ENCODE results near the gene CSTPP1. TPM values are rescaled to one million over a fixed set of nuclear protein-coding genes. Genes with fewer than 3 reads are reported as not detected.

Gene CSTPP1
- total RNA-seq, 1 donor from 2014 or later = 31.5 TPM

DNA sequence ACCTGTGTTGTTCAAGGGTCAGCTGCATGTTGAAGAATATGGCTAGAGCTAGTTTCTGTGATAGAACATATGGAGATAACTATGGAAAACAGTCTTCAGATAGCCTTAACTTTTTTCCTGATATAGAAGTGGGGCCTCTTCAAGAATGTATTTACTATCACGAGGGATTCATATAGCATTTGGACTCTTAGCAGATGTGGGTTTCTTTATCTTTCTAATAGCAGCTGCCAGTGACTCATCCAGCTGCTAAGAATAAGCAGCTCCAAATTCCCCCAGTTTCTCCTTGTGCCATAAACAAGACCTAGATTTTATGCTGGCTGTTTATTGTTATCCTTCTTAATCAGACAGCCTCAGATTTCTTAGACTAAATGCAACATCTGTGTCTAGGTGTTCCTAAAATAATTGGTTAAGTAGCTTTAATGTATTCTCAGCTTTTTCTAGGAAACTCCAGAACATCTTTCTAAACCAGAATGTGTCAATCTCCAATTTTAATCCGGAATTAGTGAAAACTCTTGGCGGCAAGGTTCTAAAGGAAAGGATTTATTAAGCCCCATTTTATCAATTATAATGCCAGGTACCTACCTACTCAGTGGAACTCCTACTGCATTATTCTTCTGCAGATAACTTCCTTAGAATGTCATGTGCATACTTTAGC lies 119.8 kb downstream of the CSTPP1 start:
- no peak overlapping the region for H3K4me3 ChIP-seq (ENCODE audit: low read depth, low read length)
- peak; percentile 4 for DNase-seq (ENCODE audit: low read depth)
- H3K27me3 ChIP-seq (ENCODE audit: control insufficient read depth, insufficient read depth, low read length) = no peaks in the 10 kb centered on the region
- TF ChIP-seq, protein P1, sequence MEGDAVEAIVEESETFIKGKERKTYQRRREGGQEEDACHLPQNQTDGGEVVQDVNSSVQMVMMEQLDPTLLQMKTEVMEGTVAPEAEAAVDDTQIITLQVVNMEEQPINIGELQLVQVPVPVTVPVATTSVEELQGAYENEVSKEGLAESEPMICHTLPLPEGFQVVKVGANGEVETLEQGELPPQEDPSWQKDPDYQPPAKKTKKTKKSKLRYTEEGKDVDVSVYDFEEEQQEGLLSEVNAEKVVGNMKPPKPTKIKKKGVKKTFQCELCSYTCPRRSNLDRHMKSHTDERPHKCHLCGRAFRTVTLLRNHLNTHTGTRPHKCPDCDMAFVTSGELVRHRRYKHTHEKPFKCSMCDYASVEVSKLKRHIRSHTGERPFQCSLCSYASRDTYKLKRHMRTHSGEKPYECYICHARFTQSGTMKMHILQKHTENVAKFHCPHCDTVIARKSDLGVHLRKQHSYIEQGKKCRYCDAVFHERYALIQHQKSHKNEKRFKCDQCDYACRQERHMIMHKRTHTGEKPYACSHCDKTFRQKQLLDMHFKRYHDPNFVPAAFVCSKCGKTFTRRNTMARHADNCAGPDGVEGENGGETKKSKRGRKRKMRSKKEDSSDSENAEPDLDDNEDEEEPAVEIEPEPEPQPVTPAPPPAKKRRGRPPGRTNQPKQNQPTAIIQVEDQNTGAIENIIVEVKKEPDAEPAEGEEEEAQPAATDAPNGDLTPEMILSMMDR (IDR thresholded peaks at IDR 0.05; ENCODE audit: insufficient read depth, low read length, poor library complexity, severe bottlenecking) = no peak
- no peaks in the 10 kb centered on the region for H3K36me3 ChIP-seq (ENCODE audit: control insufficient read depth, insufficient read depth, low read length)

DNA sequence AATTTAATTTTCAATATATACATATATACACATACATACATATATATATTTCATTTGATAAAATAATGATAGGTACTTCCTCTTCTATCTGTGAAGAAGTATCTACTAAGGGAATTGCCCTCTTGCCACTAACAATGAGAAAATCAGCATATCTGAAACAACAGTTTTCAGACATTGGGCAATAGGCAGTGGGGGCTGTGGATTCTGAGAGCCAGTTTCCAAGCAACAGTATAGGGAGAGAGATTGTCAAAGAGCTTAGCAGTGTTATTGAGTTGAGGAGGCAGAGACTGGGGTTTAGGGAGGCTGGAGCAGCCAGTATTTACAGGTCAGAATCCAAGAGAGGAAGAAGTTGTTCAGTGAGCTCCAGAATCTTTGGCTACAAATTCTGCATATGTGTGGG lies 120.8 kb downstream of the CSTPP1 start:
- DNase-seq (ENCODE audit: low read depth) = no peak
- Histone ChIP-seq H3K36me3 (ENCODE audit: control insufficient read depth, insufficient read depth, low read length) (no peaks in the 10 kb centered on the region), H3K27me3 (ENCODE audit: control insufficient read depth, insufficient read depth, low read length) (no peaks in the 10 kb centered on the region), H3K4me3 (ENCODE audit: low read depth, low read length) (no peak overlapping the region)
- TF ChIP-seq, protein P1 (IDR thresholded peaks at IDR 0.05; ENCODE audit: insufficient read depth, low read length, poor library complexity, severe bottlenecking) = no peak

DNA sequence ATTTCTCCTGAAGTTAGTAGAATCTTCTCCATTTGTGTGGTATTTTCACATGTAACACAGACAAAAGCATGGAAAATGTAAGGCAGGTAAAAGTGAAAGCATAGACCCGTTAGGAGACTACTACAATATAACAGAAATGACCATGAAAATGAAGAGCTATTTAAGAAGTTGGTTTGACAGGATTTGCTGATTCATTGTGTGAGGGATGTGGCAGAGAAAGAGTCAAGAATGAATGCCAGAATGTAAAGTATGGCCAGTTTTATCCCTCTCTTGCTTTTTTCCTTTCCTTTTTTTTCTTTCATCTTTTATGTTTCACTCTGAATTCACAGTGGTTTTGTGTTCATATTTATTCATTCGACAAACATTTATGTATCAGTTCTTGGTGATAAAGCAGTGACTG lies 124.2 kb downstream of the CSTPP1 start:
- no peaks in the 10 kb centered on the region for H3K36me3 ChIP-seq (ENCODE audit: control insufficient read depth, insufficient read depth, low read length)
- no peaks in the 10 kb centered on the region for H3K27me3 ChIP-seq (ENCODE audit: control insufficient read depth, insufficient read depth, low read length)
- H3K4me3 ChIP-seq (ENCODE audit: low read depth, low read length) = no peak overlapping the region
- TF ChIP-seq, protein P1 (IDR thresholded peaks at IDR 0.05; ENCODE audit: insufficient read depth, low read length, poor library complexity, severe bottlenecking) = no peak
- DNase-seq (ENCODE audit: low read depth) = no peak

DNA sequence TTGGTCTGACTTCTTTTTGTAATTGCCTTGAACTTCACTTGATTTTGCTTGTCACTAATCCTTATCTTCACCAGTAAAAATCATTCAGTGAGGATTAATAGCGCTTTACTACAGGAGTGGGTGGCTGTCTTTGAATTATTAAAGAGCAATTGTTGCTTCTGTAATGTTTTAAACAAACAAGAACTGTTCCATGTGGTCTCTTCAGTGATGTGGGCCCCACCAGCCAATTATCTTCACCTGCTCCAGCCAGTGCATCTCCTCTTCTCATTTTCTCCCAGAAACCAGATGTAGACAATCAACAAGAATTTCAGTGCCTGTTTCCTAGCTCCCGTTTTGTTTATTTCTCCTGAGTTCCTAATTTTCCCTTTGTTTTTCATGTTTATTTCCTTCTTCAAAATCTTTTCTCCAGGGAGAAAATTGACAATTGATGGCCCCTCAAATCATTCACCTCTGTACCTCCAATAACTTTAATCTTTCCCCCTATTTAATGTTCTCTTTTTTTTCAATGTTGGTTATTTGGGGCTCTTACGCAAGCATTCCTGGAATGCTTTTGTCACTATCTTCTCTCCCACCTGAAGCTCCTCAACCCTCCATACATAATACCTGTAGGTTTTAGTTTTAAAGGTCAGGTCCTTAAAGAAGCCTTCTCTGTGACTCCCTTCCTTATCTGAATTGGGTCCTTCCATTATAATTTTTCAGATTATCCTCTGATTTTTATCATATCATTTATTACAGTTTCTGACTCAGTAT lies 125.0 kb downstream of the CSTPP1 start:
- H3K4me3 ChIP-seq (ENCODE audit: low read depth, low read length) = no peak overlapping the region
- H3K36me3 ChIP-seq (ENCODE audit: control insufficient read depth, insufficient read depth, low read length) = no peaks in the 10 kb centered on the region
- TF ChIP-seq, protein P1 (IDR thresholded peaks at IDR 0.05; ENCODE audit: insufficient read depth, low read length, poor library complexity, severe bottlenecking) = no peak
- H3K27me3 ChIP-seq (ENCODE audit: control insufficient read depth, insufficient read depth, low read length) = no peaks in the 10 kb centered on the region
- DNase-seq (ENCODE audit: low read depth) = no peak

DNA sequence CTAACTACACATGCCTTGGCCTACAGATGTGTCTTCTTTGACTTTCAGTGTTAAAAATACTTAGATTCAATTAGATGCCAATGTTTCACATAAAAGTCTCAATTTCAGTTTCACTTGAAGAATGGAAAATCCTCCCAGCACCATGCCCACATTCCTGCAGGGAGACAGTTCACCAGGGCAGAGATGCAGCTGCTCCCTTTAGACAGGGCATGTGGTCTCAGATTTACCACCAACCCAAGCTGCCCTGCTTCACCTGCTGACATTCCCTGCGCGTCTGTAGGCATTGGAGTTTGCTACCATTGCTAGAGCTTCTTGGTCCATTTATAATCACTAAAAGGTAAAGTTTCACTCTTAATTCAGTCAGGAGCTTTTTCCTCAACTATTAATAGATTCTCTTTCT lies 126.2 kb downstream of the CSTPP1 start:
- H3K36me3 ChIP-seq (ENCODE audit: control insufficient read depth, insufficient read depth, low read length) = no peaks in the 10 kb centered on the region
- DNase-seq (ENCODE audit: low read depth) = no peak
- H3K27me3 ChIP-seq (ENCODE audit: control insufficient read depth, insufficient read depth, low read length) = no peaks in the 10 kb centered on the region

More for the DNA sequence above, 126.2 kb downstream of the CSTPP1 start:
- H3K4me3 ChIP-seq (ENCODE audit: low read depth, low read length) = no peak overlapping the region
- TF ChIP-seq, protein P1 (IDR thresholded peaks at IDR 0.05; ENCODE audit: insufficient read depth, low read length, poor library complexity, severe bottlenecking) = no peak

Measured in kidney epithelial cell (primary cell).